BE2C (cell line): ENCODE results near the gene TSPO2.

Experiments
- DNase-seq: peaks from one replicate; pipeline ENCODE4 v3.0.0-alpha.2; 2020
- H3K27me3 ChIP-seq: fragments of 250-450 bp; sonication (Bioruptor Pico); 2 replicates; pipeline ENCODE4 v1.5.1; 2020; ENCODE audit warnings: mild to moderate bottlenecking
- H3K36me3 ChIP-seq: fragments of 250-450 bp; sonication (Bioruptor Pico); 2 replicates; pipeline ENCODE4 v1.5.1; 2020; ENCODE audit warnings: mild to moderate bottlenecking
- H3K4me1 ChIP-seq: fragments of 250-450 bp; sonication (Bioruptor Pico); 2 replicates; pipeline ENCODE4 v1.5.1; 2020
- H3K4me3 ChIP-seq: 2 replicates; pipeline ENCODE4 v1.5.1; 2011; ENCODE audit warnings: low read depth, low read length
- H3K9me3 ChIP-seq: fragments of 250-450 bp; sonication (Bioruptor Pico); 2 replicates; pipeline ENCODE4 v1.5.1; 2020
- CTCF ChIP-seq: IDR thresholded peaks from 2 replicates; pipeline ENCODE4 v1.5.1; 2012; ENCODE audit warnings: mild to moderate bottlenecking, low read depth, low read length

Gene TSPO2

GRCh38 chr6:41046084-41046483 is 3.8 kb downstream of the TSPO2 start:
- Histone ChIP-seq H3K9me3 (no peaks in the 10 kb centered on the region), H3K36me3 (no peaks in the 10 kb centered on the region), H3K27me3 (no peaks in the 10 kb centered on the region), H3K4me3 (no peak overlapping the region), H3K4me1 (no peaks in the 10 kb centered on the region)
- TF ChIP-seq CTCF, result no peak
- DNase-seq, result no peak

GRCh38 chr6:41047306-41047705 is 5.0 kb downstream of the TSPO2 start:
- H3K36me3 ChIP-seq, result no peaks in the 10 kb centered on the region
- TF ChIP-seq CTCF, result no peak
- no peaks in the 10 kb centered on the region for H3K27me3 ChIP-seq
- no peaks in the 10 kb centered on the region for H3K9me3 ChIP-seq
- H3K4me3 ChIP-seq, result no peak overlapping the region
- no peaks in the 10 kb centered on the region for H3K4me1 ChIP-seq
- no peak for DNase-seq

GRCh38 chr6:41047745-41048732 is 5.8 kb downstream of the TSPO2 start:
- H3K4me3 ChIP-seq, result no peak overlapping the region
- no peak for TF ChIP-seq CTCF
- H3K4me1 ChIP-seq, result no peaks in the 10 kb centered on the region
- no peak for DNase-seq
- no peaks in the 10 kb centered on the region for H3K36me3 ChIP-seq
- H3K27me3 ChIP-seq, result no peaks in the 10 kb centered on the region
- H3K9me3 ChIP-seq, result no peaks in the 10 kb centered on the region

GRCh38 chr6:41049521-41049920 is 7.3 kb downstream of the TSPO2 start:
- H3K27me3 ChIP-seq, result no peaks in the 10 kb centered on the region
- no peak for DNase-seq
- no peaks in the 10 kb centered on the region for H3K4me1 ChIP-seq
- no peaks in the 10 kb centered on the region for H3K36me3 ChIP-seq
- TF ChIP-seq CTCF, result no peak
- no peaks in the 10 kb centered on the region for H3K9me3 ChIP-seq
- H3K4me3 ChIP-seq, result no peak overlapping the region

- no peaks in the 10 kb centered on the region for H3K4me1 ChIP-seq
- H3K36me3 ChIP-seq, result no peaks in the 10 kb centered on the region
- no peaks in the 10 kb centered on the region for H3K9me3 ChIP-seq
- TF ChIP-seq CTCF, result no peak
- no peak overlapping the region for H3K4me3 ChIP-seq
- no peak for DNase-seq
- H3K27me3 ChIP-seq, result no peaks in the 10 kb centered on the region
Measured at GRCh38 chr6:41049955-41050354, 7.7 kb downstream of the TSPO2 start.

GRCh38 chr6:41050536-41050935 is 8.3 kb downstream of the TSPO2 start:
- no peak for DNase-seq
- no peak overlapping the region for H3K4me3 ChIP-seq
- H3K9me3 ChIP-seq, result no peaks in the 10 kb centered on the region
- TF ChIP-seq CTCF, result no peak
- H3K4me1 ChIP-seq, result no peaks in the 10 kb centered on the region
- H3K36me3 ChIP-seq, result no peaks in the 10 kb centered on the region
- no peaks in the 10 kb centered on the region for H3K27me3 ChIP-seq
